IMR-90 (cell line): Measurements from ENCODE around the gene AKAP13. TPM values are rescaled to one million over a fixed set of nuclear protein-coding genes. Genes with fewer than 3 reads are reported as not detected.

Source experiments
- ATAC-seq: fragments of 200-7000 bp; cut with Tn5 transposase; 2 replicates; pipeline ENCODE4 v1.9.1; 2020; ENCODE audit warnings: low read depth, mild to moderate bottlenecking, moderate library complexity
- BruUV-seq: library from RNA; stranded (reverse); fragments of 400-500 nt; replicated peaks from 2 replicates; lab custom pipeline; 2021; lab: Mats Ljungman, UMichigan
- CTCF ChIA-PET: fragments of 300-600 bp; formaldehyde crosslinking; extraction: SDS; loops from one replicate; lab custom pipeline; 2021; ENCODE audit warnings: antibody characterized with exemption; lab: Yijun Ruan, JAX
- POLR2A ChIA-PET: fragments of 300-600 bp; sonication (Branson Sonifier 250); formaldehyde crosslinking; loops from one replicate; lab custom pipeline; 2022; ENCODE audit warnings: antibody characterized with exemption; ENCODE audit not compliant: unreplicated experiment; lab: Charles Lee
- DNase-seq: peaks from one replicate; pipeline ENCODE4 v3.0.0; 2013
- H2AFZ ChIP-seq: replicated peaks from 2 replicates; pipeline ENCODE3; 2013; ENCODE audit warnings: low read length, mild to moderate bottlenecking; ENCODE audit not compliant: poor library complexity
- H2AK5ac ChIP-seq: 2 replicates; pipeline ENCODE4 v1.6.1; 2013; ENCODE audit warnings: low read depth, low read length, inconsistent platforms
- H2AK9ac ChIP-seq: replicated peaks from 2 replicates; pipeline ENCODE3; 2013; ENCODE audit warnings: mild to moderate bottlenecking, low read depth, low read length, moderate library complexity; ENCODE audit not compliant: poor library complexity
- H2BK120ac ChIP-seq: 2 replicates; pipeline ENCODE4 v1.6.1; 2013; ENCODE audit warnings: low read depth, low read length, inconsistent platforms
- H2BK15ac ChIP-seq: 3 replicates; pipeline ENCODE4 v1.6.1; 2013; ENCODE audit warnings: low read depth, low read length, inconsistent platforms
- H2BK20ac ChIP-seq: 2 replicates; pipeline ENCODE4 v1.6.1; 2013; ENCODE audit warnings: low read depth, mild to moderate bottlenecking, inconsistent platforms, low read length, moderate library complexity
- H2BK5ac ChIP-seq: 2 replicates; pipeline ENCODE4 v1.6.1; 2013; ENCODE audit warnings: mild to moderate bottlenecking, low read depth, low read length, inconsistent platforms; ENCODE audit not compliant: poor library complexity, severe bottlenecking
- H3K14ac ChIP-seq: replicated peaks from 2 replicates; pipeline ENCODE4 v1.6.1; 2013; ENCODE audit warnings: low read depth, low read length, inconsistent platforms
- H3K18ac ChIP-seq: 2 replicates; pipeline ENCODE4 v1.6.1; 2013; ENCODE audit warnings: low read depth, low read length, control low read depth
- H3K23ac ChIP-seq: 2 replicates; pipeline ENCODE4 v1.6.1; 2013; ENCODE audit warnings: low read depth, low read length, inconsistent platforms
- H3K27ac ChIP-seq: 2 replicates; pipeline ENCODE4 v1.5.1; 2013; ENCODE audit warnings: mild to moderate bottlenecking, control low read depth, low read length; ENCODE audit not compliant: insufficient read depth
- H3K27me3 ChIP-seq: 2 replicates; pipeline ENCODE4 v1.6.1; 2013; ENCODE audit warnings: low read length; ENCODE audit not compliant: control insufficient read depth, insufficient read depth
- H3K36me3 ChIP-seq: 2 replicates; pipeline ENCODE4 v1.6.1; 2013; ENCODE audit warnings: low read length, mixed read lengths; ENCODE audit not compliant: control insufficient read depth, insufficient read depth
- H3K4ac ChIP-seq: 2 replicates; pipeline ENCODE4 v1.6.1; 2013; ENCODE audit warnings: low read depth, low read length, inconsistent platforms
- H3K4me1 ChIP-seq: 2 replicates; pipeline ENCODE4 v1.6.1; 2013; ENCODE audit warnings: low read length, mixed read lengths; ENCODE audit not compliant: control insufficient read depth, insufficient read depth
- H3K4me2 ChIP-seq: 2 replicates; pipeline ENCODE4 v1.6.1; 2013; ENCODE audit warnings: low read depth, mild to moderate bottlenecking, control low read depth, low read length, moderate library complexity
- H3K4me3 ChIP-seq: 2 replicates; pipeline ENCODE4 v1.5.1; 2013; ENCODE audit warnings: low read depth, mild to moderate bottlenecking, control low read depth, low read length, moderate library complexity; ENCODE audit not compliant: insufficient read depth
- H3K56ac ChIP-seq: 2 replicates; pipeline ENCODE4 v1.6.1; 2013; ENCODE audit warnings: low read length, inconsistent platforms; ENCODE audit not compliant: insufficient read depth; ENCODE audit errors: extremely low read depth
- H3K79me1 ChIP-seq, 2 experiments: 2 replicates each; pipeline ENCODE4 v1.6.1; 2013; ENCODE audit warnings: low read length in 2 of 2, inconsistent platforms in 1 of 2, low read depth in 1 of 2
- H3K9ac ChIP-seq: 2 replicates; pipeline ENCODE4 v1.6.1; 2013; ENCODE audit warnings: low read depth, low read length, control low read depth
- H3K9me1 ChIP-seq: 2 replicates; pipeline ENCODE4 v1.6.1; 2013; ENCODE audit warnings: low read length, inconsistent platforms; ENCODE audit not compliant: insufficient read depth
- H3K9me3 ChIP-seq: 2 replicates; pipeline ENCODE4 v1.6.1; 2013; ENCODE audit warnings: low read length; ENCODE audit not compliant: control insufficient read depth, insufficient read depth
- H4K20me1 ChIP-seq: 2 replicates; pipeline ENCODE4 v1.6.1; 2013; ENCODE audit warnings: low read length, inconsistent platforms; ENCODE audit not compliant: insufficient read depth
- H4K5ac ChIP-seq: 2 replicates; pipeline ENCODE4 v1.6.1; 2013; ENCODE audit warnings: mild to moderate bottlenecking, low read depth, low read length, control low read depth
- H4K8ac ChIP-seq, 2 experiments: 2 replicates each; pipeline ENCODE4 v1.6.1; 2013; ENCODE audit warnings: low read depth in 2 of 2, low read length in 2 of 2, control low read depth in 1 of 2, inconsistent platforms in 1 of 2
- H4K91ac ChIP-seq: 2 replicates; pipeline ENCODE4 v1.6.1; 2013; ENCODE audit warnings: low read depth, low read length, inconsistent platforms; ENCODE audit not compliant: insufficient read depth
- BHLHE40 ChIP-seq: fragments of 150-350 bp; IDR thresholded peaks from 2 replicates; pipeline ENCODE4 v1.6.1; 2016; ENCODE audit warnings: mild to moderate bottlenecking, low read depth, low read length
- CEBPB ChIP-seq: IDR thresholded peaks from 2 replicates; pipeline ENCODE4 v1.6.1; 2012; ENCODE audit warnings: low read depth, low read length, improper control_type of control experiment
- CHD1 ChIP-seq: IDR thresholded peaks from 2 replicates; pipeline ENCODE4 v1.6.1; 2012; ENCODE audit warnings: low read depth, low read length, improper control_type of control experiment
- CTCF ChIP-seq: conservative IDR thresholded peaks from 2 replicates; pipeline ENCODE4 v1.5.1; 2012; ENCODE audit warnings: mild to moderate bottlenecking, low read depth, low read length, improper control_type of control experiment
- ELK1 ChIP-seq: fragments of 150-350 bp; IDR thresholded peaks from 2 replicates; pipeline ENCODE4 v1.6.1; 2016; ENCODE audit warnings: low read depth, mild to moderate bottlenecking, low read length, moderate library complexity, borderline replicate concordance
- FOS ChIP-seq: fragments of 150-350 bp; IDR thresholded peaks from 2 replicates; pipeline ENCODE4 v1.6.1; 2016; ENCODE audit warnings: low read depth, low read length
- MAFK ChIP-seq: IDR thresholded peaks from 2 replicates; pipeline ENCODE4 v1.6.1; 2012; ENCODE audit warnings: low read depth, low read length, improper control_type of control experiment
- MAZ ChIP-seq: IDR thresholded peaks from 2 replicates; pipeline ENCODE4 v1.6.1; 2012; ENCODE audit warnings: low read depth, mild to moderate bottlenecking, low read length, improper control_type of control experiment, moderate library complexity, borderline replicate concordance
- MXI1 ChIP-seq: IDR thresholded peaks from 2 replicates; pipeline ENCODE4 v1.6.1; 2012; ENCODE audit warnings: low read depth, mild to moderate bottlenecking, low read length, moderate library complexity, borderline replicate concordance
- NFE2L2 ChIP-seq: fragments of 150-350 bp; IDR thresholded peaks from 2 replicates; pipeline ENCODE4 v1.6.1; 2016; ENCODE audit warnings: low read depth, mild to moderate bottlenecking, low read length
- POLR2A ChIP-seq: IDR thresholded peaks from 2 replicates; pipeline ENCODE4 v1.6.1; 2012; ENCODE audit warnings: mild to moderate bottlenecking, low read depth, low read length
- RCOR1 ChIP-seq: IDR thresholded peaks from 2 replicates; pipeline ENCODE4 v1.6.1; 2012; ENCODE audit warnings: mild to moderate bottlenecking, low read length, improper control_type of control experiment; ENCODE audit not compliant: insufficient replicate concordance
- RFX5 ChIP-seq: IDR thresholded peaks from 2 replicates; pipeline ENCODE4 v1.8.0; 2012; ENCODE audit warnings: low read depth, mild to moderate bottlenecking, low read length, moderate library complexity
- USF2 ChIP-seq: fragments of 150-350 bp; IDR thresholded peaks from 2 replicates; pipeline ENCODE4 v1.6.1; 2017; ENCODE audit warnings: mild to moderate bottlenecking, antibody characterized with exemption, low read length, low read depth
- WGBS, 2 experiments: methylation state at CpG; one replicate each; pipeline versions ENCODE4 v1.1.5 to v1.1.7; 2013; ENCODE audit warnings: missing lambda C conversion rate in 2 of 2; ENCODE audit not compliant: insufficient read length in 1 of 2; ENCODE audit errors: extremely low coverage in 2 of 2; 5-methylcytosine and 5-hydroxymethylcytosine counted together
- dilution Hi-C: fragments of 300-500 bp; cut with HindIII; formaldehyde crosslinking; loops from one replicate; pipeline ENCODE4 v1.14.3; 2018; ENCODE audit warnings: low sequenced_read_pairs; ENCODE audit not compliant: unreplicated experiment
- in situ Hi-C: fragments of 300-500 bp; cut with MboI; formaldehyde crosslinking; loops from 3 replicates; pipeline ENCODE4 v1.14.3; 2019; ENCODE audit warnings: low sequenced_read_pairs, inconsistent platforms, mixed read lengths
- intact Hi-C: fragments of 100-400 bp; cut with micrococcal nuclease; formaldehyde crosslinking; loops from 2 replicates; pipeline ENCODE4 v1.10.0; 2022
- polyA plus RNA-seq, 3 experiments: library from polyadenylated mRNA; depleted of rRNA; stranded (reverse); fragments of >200 nt; gene quantifications; 2 replicates each; pipeline ENCODE4 v1.2.3, GENCODE V29; 2012; ENCODE audit warnings: low replicate concordance in 1 of 3
- total RNA-seq: library from RNA; depleted of rRNA; stranded (reverse); fragments of >200 nt; gene quantifications from 2 replicates; pipeline ENCODE4 v1.2.3, GENCODE V29; 2012

AKAP13 gene
- total and polyA plus RNA-seq, 2 of the 4 experiments (the other 2 are of a cell fraction) = 10.4 to 46.4 TPM

- Histone ChIP-seq H4K91ac (peak overlapping the region; percentile 81), H3K4ac (peak overlapping the region; percentile 59), H2AK5ac (0 out of 2 replicates have a peak overlapping the region, but pooled peaks have one; percentile 3), H3K27ac (peak overlapping the region; percentile 52), H3K56ac (peak overlapping the region; percentile 91), H4K5ac (peak overlapping the region; percentile 42; the same call in 1 of the 2 replicates), H2BK5ac (peak overlapping the region; percentile 85), H3K36me3 (no peaks in the 10 kb centered on the region), H3K9ac (peak overlapping the region; percentile 61; the same call in 1 of the 2 replicates), H2BK120ac (peak overlapping the region; percentile 74), H3K18ac (peak overlapping the region; percentile 62; the same call in 1 of the 2 replicates), H3K79me1 (peaks cover 32 to 68% of the 10 kb centered on the region in 2 experiments), H4K20me1 (peaks cover 7% of the 10 kb centered on the region; the same call in 1 of the 2 replicates), H3K4me1 (peaks cover 21% of the 10 kb centered on the region), H3K9me1 (peaks cover 15% of the 10 kb centered on the region), H3K4me2 (peak overlapping the region; percentile 85), H3K4me3 (peak overlapping the region; percentile 61), H4K8ac (peak overlapping the region; percentile 38 to 59; a peak in 3 of 4 replicates), H2AFZ (peak overlapping the region; percentile 7), H3K27me3 (no peaks in the 10 kb centered on the region), H2AK9ac (no peak overlapping the region), H2BK15ac (peak overlapping the region; percentile 32; the same call in 2 of the 3 replicates), H3K9me3 (no peaks in the 10 kb centered on the region), H3K14ac (peak overlapping the region; percentile 85), H2BK20ac (peak overlapping the region; percentile 65), H3K23ac (peak overlapping the region; percentile 83)
- CTCF ChIA-PET = interaction anchor here (1.3 kb wide), 1 partner anchor 21 kb away, joined by 3 read pairs; no protein-coding TSS in a partner anchor
- DNase-seq (peak; percentile 98), ATAC-seq (peak; percentile 86)
- dilution Hi-C loops (no loop called here), in situ Hi-C loops (no loop called here), intact Hi-C loops (loop anchor here (5.0 to 10.0 kb wide), 3 partner anchors 176 to 322 kb away; partner anchors contain the start of gene KLHL25)
- WGBS, 2 experiments = 20% methylated on average over 1 of the region's 8 CpGs; no CpG with 5 or more reads in 1 of the 2 experiments
- BruUV-seq = no TSS peak
- POLR2A ChIA-PET = no interaction called here
- TF ChIP-seq POLR2A (peak; percentile 51; the same call in 1 of the 2 replicates), RCOR1 (no peak), RFX5 (no peak), CTCF (no peak), MXI1 (0 out of 2 replicates have a peak, but pooled peaks have one; percentile 10), ELK1 (no peak), CEBPB (no peak), MAZ (peak; percentile 94), USF2 (no peak), FOS (peak; percentile 50; the same call in 1 of the 2 replicates), BHLHE40 (no peak), CHD1 (no peak), NFE2L2 (no peak), MAFK (no peak)
These were observed 238.6 kb downstream of the AKAP13 start for GRCh38 chr15:85618956-85619491.
